GM23338 (cell line): Measurements from ENCODE around the gene PTK6. TPM values are rescaled to one million over a fixed set of nuclear protein-coding genes. Genes with fewer than 3 reads are reported as not detected.

Experiments used
- ATAC-seq: fragments of 200-7000 bp; cut with Tn5 transposase; 3 replicates; pipeline ENCODE4 v1.9.1; 2020
- DNase-seq: peaks from one replicate; pipeline ENCODE4 v3.0.0-alpha.2; 2015; ENCODE audit warnings: low spot score
- H2AFZ ChIP-seq: fragments of 200-600 bp; sonication (generic); 2 replicates; pipeline ENCODE4 v1.8.0; 2016; ENCODE audit warnings: antibody characterized with exemption, mild to moderate bottlenecking, moderate library complexity
- H3F3A ChIP-seq: fragments of 200-600 bp; sonication (generic); replicated peaks from 2 replicates; pipeline ENCODE4 v1.8.0; 2017; ENCODE audit warnings: antibody characterized with exemption, mixed run types, low read depth
- H3K27ac ChIP-seq: fragments of 200-600 bp; sonication (generic); 2 replicates; pipeline ENCODE4 v1.6.1; 2016; ENCODE audit warnings: low read depth
- H3K27me3 ChIP-seq: fragments of 200-600 bp; sonication (generic); 2 replicates; pipeline ENCODE4 v1.8.0; 2016; ENCODE audit warnings: mild to moderate bottlenecking, mixed run types, moderate library complexity; ENCODE audit not compliant: insufficient read depth
- H3K36me3 ChIP-seq: fragments of 200-600 bp; sonication (generic); 2 replicates; pipeline ENCODE4 v1.8.0; 2016; ENCODE audit warnings: mild to moderate bottlenecking; ENCODE audit not compliant: insufficient read depth
- H3K4me1 ChIP-seq: fragments of 200-600 bp; sonication (generic); 2 replicates; pipeline ENCODE4 v1.8.0; 2016; ENCODE audit warnings: mild to moderate bottlenecking, moderate library complexity; ENCODE audit not compliant: insufficient read depth
- H3K4me2 ChIP-seq: fragments of 200-600 bp; sonication (generic); 2 replicates; pipeline ENCODE4 v1.7.1; 2017; ENCODE audit warnings: mixed run types
- H3K4me3 ChIP-seq: fragments of 200-600 bp; sonication (generic); 2 replicates; pipeline ENCODE4 v1.6.1; 2016; ENCODE audit warnings: mixed run types
- H3K79me2 ChIP-seq: fragments of 200-600 bp; sonication (generic); replicated peaks from 2 replicates; pipeline ENCODE4 v1.8.0; 2017; ENCODE audit warnings: mild to moderate bottlenecking; ENCODE audit not compliant: insufficient read depth
- H3K9me2 ChIP-seq: fragments of 200-600 bp; sonication (generic); 2 replicates; pipeline ENCODE4 v1.8.0; 2017; ENCODE audit not compliant: insufficient read depth
- H4K20me1 ChIP-seq: fragments of 200-600 bp; sonication (generic); replicated peaks from 2 replicates; pipeline ENCODE4 v1.8.0; 2017; ENCODE audit warnings: mild to moderate bottlenecking; ENCODE audit not compliant: insufficient read depth
- H3K27ac Mint-ChIP-seq: 2 replicates; pipeline ENCODE4 v1.8.0; 2020; ENCODE audit warnings: inconsistent platforms, mild to moderate bottlenecking, moderate library complexity, mixed read lengths
- H3K27me3 Mint-ChIP-seq: 3 replicates; pipeline ENCODE4 v1.8.0; 2022; ENCODE audit warnings: low read depth, mild to moderate bottlenecking, moderate library complexity, mixed read lengths, inconsistent platforms; ENCODE audit not compliant: insufficient read depth, poor library complexity
- H3K36me3 Mint-ChIP-seq: 3 replicates; pipeline ENCODE4 v1.8.0; 2021; ENCODE audit warnings: low read depth, mild to moderate bottlenecking, inconsistent platforms, moderate library complexity, mixed read lengths
- H3K4me1 Mint-ChIP-seq: 3 replicates; pipeline ENCODE4 v1.8.0; 2020; ENCODE audit warnings: mild to moderate bottlenecking, inconsistent platforms, mixed read lengths
- H3K4me3 Mint-ChIP-seq: 3 replicates; pipeline ENCODE4 v1.8.0; 2021; ENCODE audit warnings: moderate library complexity, mild to moderate bottlenecking, inconsistent platforms, mixed read lengths
- H3K9me3 Mint-ChIP-seq: 3 replicates; pipeline ENCODE4 v1.8.0; 2020; ENCODE audit warnings: moderate library complexity, mild to moderate bottlenecking, inconsistent platforms, mixed read lengths
- CREB1 ChIP-seq: fragments of 250-450 bp; sonication (Bioruptor Pico); IDR thresholded peaks from 2 replicates; pipeline ENCODE4 v1.5.0; 2020; ENCODE audit warnings: low read depth, mild to moderate bottlenecking, moderate library complexity
- CTCF ChIP-seq, 2 experiments: fragments of 200-600 bp in 1 of 2; sonication (generic) in 1 of 2; conservative IDR thresholded peaks; 2 replicates each; pipeline versions ENCODE4 v1.5.1 to v1.6.1; 2016 to 2017; ENCODE audit warnings: antibody characterized with exemption in 2 of 2, low read depth in 2 of 2, mild to moderate bottlenecking in 2 of 2, moderate library complexity in 1 of 2
- JUNB ChIP-seq: IDR thresholded peaks from one replicate; pipeline ENCODE4 v1.6.1; 2016; ENCODE audit warnings: antibody characterized with exemption; ENCODE audit not compliant: unreplicated experiment
- NANOG ChIP-seq: IDR thresholded peaks from 2 replicates; pipeline ENCODE4 v1.6.1; 2016; ENCODE audit warnings: antibody characterized with exemption, borderline replicate concordance
- polyA plus RNA-seq: library from polyadenylated mRNA; unstranded; fragments of >200 nt; fragmentation: Nextera tagmentation; extraction: Ambion mirVana; gene quantifications from 2 replicates; pipeline ENCODE4 v1.2.1, GENCODE V29; 2016
- total RNA-seq: library from RNA; depleted of rRNA; stranded (reverse); fragments of >200 nt; shearing (Covaris generic); gene quantifications from 2 replicates; pipeline ENCODE4 v1.2.3, GENCODE V29; 2014
- TF ChIP-seq, protein P1 (sequence below): fragments of 250-450 bp; sonication (Bioruptor Pico); IDR thresholded peaks from 2 replicates; pipeline ENCODE4 v1.5.0; 2020; ENCODE audit warnings: mild to moderate bottlenecking, moderate library complexity
- TF ChIP-seq, protein P2 (sequence below): IDR thresholded peaks from one replicate; pipeline ENCODE4 v1.6.1; 2018; ENCODE audit warnings: antibody characterized with exemption; ENCODE audit not compliant: unreplicated experiment

The PTK6 gene
- total and polyA plus RNA-seq, 2 experiments from 2014 or later = 0.28 TPM; not detected in 1

- peaks cover 5% of the 10 kb centered on the region for H3K27me3 Mint-ChIP-seq
These were observed 24.0 kb downstream of the PTK6 start for GRCh38 chr20:63513207-63513606.

DNA sequence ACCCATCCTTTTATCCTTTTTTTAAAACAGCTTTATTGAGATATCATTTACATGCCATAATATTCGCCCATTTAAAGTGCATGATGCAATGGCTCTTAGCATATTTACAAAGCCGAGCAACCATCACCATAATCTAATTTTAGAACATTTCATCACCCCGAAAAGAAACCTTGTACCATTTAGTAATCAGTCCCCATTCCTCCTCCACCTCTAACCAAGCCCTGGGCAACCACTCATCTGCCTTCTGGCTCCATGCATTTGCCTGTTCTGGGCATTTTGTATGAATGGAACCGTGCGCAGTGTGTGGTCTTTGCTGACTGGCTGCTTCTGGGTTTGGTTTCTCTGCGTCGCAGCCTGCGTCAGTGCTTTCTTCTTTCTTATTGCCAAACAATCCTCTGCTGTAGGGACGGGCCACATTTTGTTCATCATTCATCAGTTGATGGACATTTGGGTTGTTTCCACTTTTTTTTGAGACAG lies 28.1 kb downstream of the PTK6 start:
- Mint-ChIP-seq H3K4me3 (no peak overlapping the region), H3K36me3 (peaks cover 16% of the 10 kb centered on the region), H3K4me1 (peaks cover 3% of the 10 kb centered on the region; the same call in 1 of the 3 replicates), H3K9me3 (peaks cover 43% of the 10 kb centered on the region), H3K27ac (no peak overlapping the region), H3K27me3 (peaks cover 4% of the 10 kb centered on the region)
- no peaks in the 10 kb centered on the region for H3K4me1 ChIP-seq
- no peaks in the 10 kb centered on the region for H4K20me1 ChIP-seq
- H3K79me2 ChIP-seq = no peaks in the 10 kb centered on the region
- no peak for DNase-seq
- no peaks in the 10 kb centered on the region for H3K36me3 ChIP-seq
- H2AFZ ChIP-seq = no peak overlapping the region; the same call in 1 of the 2 replicates
- 0 out of 2 replicates have a peak, but pooled peaks cover 3% of the 10 kb centered on the region for H3F3A ChIP-seq
- H3K27ac ChIP-seq = no peak overlapping the region
- H3K4me3 ChIP-seq = no peak overlapping the region
- no peak for ATAC-seq
- no peaks in the 10 kb centered on the region for H3K27me3 ChIP-seq
- H3K4me2 ChIP-seq = no peak overlapping the region
- H3K9me2 ChIP-seq = no peaks in the 10 kb centered on the region
- TF ChIP-seq, protein P1, sequence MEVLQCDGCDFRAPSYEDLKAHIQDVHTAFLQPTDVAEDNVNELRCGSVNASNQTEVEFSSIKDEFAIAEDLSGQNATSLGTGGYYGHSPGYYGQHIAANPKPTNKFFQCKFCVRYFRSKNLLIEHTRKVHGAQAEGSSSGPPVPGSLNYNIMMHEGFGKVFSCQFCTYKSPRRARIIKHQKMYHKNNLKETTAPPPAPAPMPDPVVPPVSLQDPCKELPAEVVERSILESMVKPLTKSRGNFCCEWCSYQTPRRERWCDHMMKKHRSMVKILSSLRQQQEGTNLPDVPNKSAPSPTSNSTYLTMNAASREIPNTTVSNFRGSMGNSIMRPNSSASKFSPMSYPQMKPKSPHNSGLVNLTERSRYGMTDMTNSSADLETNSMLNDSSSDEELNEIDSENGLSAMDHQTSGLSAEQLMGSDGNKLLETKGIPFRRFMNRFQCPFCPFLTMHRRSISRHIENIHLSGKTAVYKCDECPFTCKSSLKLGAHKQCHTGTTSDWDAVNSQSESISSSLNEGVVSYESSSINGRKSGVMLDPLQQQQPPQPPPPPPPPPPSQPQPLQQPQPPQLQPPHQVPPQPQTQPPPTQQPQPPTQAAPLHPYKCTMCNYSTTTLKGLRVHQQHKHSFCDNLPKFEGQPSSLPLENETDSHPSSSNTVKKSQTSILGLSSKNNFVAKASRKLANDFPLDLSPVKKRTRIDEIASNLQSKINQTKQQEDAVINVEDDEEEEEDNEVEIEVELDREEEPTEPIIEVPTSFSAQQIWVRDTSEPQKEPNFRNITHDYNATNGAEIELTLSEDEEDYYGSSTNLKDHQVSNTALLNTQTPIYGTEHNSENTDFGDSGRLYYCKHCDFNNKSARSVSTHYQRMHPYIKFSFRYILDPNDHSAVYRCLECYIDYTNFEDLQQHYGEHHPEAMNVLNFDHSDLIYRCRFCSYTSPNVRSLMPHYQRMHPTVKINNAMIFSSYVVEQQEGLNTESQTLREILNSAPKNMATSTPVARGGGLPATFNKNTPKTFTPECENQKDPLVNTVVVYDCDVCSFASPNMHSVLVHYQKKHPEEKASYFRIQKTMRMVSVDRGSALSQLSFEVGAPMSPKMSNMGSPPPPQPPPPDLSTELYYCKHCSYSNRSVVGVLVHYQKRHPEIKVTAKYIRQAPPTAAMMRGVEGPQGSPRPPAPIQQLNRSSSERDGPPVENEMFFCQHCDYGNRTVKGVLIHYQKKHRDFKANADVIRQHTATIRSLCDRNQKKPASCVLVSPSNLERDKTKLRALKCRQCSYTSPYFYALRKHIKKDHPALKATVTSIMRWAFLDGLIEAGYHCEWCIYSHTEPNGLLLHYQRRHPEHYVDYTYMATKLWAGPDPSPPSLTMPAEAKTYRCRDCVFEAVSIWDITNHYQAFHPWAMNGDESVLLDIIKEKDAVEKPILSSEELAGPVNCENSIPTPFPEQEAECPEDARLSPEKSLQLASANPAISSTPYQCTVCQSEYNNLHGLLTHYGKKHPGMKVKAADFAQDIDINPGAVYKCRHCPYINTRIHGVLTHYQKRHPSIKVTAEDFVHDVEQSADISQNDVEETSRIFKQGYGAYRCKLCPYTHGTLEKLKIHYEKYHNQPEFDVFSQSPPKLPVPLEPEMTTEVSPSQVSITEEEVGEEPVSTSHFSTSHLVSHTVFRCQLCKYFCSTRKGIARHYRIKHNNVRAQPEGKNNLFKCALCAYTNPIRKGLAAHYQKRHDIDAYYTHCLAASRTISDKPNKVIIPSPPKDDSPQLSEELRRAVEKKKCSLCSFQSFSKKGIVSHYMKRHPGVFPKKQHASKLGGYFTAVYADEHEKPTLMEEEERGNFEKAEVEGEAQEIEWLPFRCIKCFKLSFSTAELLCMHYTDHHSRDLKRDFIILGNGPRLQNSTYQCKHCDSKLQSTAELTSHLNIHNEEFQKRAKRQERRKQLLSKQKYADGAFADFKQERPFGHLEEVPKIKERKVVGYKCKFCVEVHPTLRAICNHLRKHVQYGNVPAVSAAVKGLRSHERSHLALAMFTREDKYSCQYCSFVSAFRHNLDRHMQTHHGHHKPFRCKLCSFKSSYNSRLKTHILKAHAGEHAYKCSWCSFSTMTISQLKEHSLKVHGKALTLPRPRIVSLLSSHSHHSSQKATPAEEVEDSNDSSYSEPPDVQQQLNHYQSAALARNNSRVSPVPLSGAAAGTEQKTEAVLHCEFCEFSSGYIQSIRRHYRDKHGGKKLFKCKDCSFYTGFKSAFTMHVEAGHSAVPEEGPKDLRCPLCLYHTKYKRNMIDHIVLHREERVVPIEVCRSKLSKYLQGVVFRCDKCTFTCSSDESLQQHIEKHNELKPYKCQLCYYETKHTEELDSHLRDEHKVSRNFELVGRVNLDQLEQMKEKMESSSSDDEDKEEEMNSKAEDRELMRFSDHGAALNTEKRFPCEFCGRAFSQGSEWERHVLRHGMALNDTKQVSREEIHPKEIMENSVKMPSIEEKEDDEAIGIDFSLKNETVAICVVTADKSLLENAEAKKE (CRISPR knock-in tag) = no peak
- TF ChIP-seq JUNB = no peak
- TF ChIP-seq NANOG = no peak

More at GRCh38 chr20:63513207-63513606, 24.0 kb downstream of the PTK6 start:
- H3K4me2 ChIP-seq = no peak overlapping the region
- no peak overlapping the region for H3K27ac ChIP-seq
- no peaks in the 10 kb centered on the region for H3K79me2 ChIP-seq
- Mint-ChIP-seq H3K9me3 (peaks cover 19% of the 10 kb centered on the region), H3K27ac (no peak overlapping the region), H3K4me3 (no peak overlapping the region), H3K36me3 (peaks cover 13% of the 10 kb centered on the region), H3K4me1 (peaks cover 7% of the 10 kb centered on the region)
- DNase-seq (no peak), ATAC-seq (no peak)
- H3F3A ChIP-seq = 0 out of 2 replicates have a peak, but pooled peaks cover 3% of the 10 kb centered on the region
- no peak overlapping the region for H3K4me3 ChIP-seq
- TF ChIP-seq, protein P2, sequence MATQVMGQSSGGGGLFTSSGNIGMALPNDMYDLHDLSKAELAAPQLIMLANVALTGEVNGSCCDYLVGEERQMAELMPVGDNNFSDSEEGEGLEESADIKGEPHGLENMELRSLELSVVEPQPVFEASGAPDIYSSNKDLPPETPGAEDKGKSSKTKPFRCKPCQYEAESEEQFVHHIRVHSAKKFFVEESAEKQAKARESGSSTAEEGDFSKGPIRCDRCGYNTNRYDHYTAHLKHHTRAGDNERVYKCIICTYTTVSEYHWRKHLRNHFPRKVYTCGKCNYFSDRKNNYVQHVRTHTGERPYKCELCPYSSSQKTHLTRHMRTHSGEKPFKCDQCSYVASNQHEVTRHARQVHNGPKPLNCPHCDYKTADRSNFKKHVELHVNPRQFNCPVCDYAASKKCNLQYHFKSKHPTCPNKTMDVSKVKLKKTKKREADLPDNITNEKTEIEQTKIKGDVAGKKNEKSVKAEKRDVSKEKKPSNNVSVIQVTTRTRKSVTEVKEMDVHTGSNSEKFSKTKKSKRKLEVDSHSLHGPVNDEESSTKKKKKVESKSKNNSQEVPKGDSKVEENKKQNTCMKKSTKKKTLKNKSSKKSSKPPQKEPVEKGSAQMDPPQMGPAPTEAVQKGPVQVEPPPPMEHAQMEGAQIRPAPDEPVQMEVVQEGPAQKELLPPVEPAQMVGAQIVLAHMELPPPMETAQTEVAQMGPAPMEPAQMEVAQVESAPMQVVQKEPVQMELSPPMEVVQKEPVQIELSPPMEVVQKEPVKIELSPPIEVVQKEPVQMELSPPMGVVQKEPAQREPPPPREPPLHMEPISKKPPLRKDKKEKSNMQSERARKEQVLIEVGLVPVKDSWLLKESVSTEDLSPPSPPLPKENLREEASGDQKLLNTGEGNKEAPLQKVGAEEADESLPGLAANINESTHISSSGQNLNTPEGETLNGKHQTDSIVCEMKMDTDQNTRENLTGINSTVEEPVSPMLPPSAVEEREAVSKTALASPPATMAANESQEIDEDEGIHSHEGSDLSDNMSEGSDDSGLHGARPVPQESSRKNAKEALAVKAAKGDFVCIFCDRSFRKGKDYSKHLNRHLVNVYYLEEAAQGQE = no peak
- TF ChIP-seq CTCF (conservative IDR thresholded peaks at IDR 0.05; ENCODE audit: low read depth in 2 of 2) (no peak), CREB1 (CRISPR knock-in tag) (no peak)
- no peaks in the 10 kb centered on the region; the same call in 1 of the 2 replicates for H3K4me1 ChIP-seq
- H3K27me3 ChIP-seq = no peaks in the 10 kb centered on the region
- no peaks in the 10 kb centered on the region for H4K20me1 ChIP-seq
- no peaks in the 10 kb centered on the region for H3K9me2 ChIP-seq
- no peak overlapping the region for H2AFZ ChIP-seq
- H3K36me3 ChIP-seq = no peaks in the 10 kb centered on the region
